Activated CD4-positive, alpha-beta T cell treated with anti-CD3 and anti-CD28 coated beads for 4 hours (primary cell): ENCODE results near the gene ARMC10.
"Not testable (repeated sequence)": the region's sequence is repeated elsewhere in the genome, so short reads cannot be mapped to it uniquely, and the experiment has no call there.

Experiments
- DNase-seq, 2 donors: peaks; one replicate each; pipeline ENCODE4 v3.0.0-alpha.2; 2020

The ARMC10 gene

DNA sequence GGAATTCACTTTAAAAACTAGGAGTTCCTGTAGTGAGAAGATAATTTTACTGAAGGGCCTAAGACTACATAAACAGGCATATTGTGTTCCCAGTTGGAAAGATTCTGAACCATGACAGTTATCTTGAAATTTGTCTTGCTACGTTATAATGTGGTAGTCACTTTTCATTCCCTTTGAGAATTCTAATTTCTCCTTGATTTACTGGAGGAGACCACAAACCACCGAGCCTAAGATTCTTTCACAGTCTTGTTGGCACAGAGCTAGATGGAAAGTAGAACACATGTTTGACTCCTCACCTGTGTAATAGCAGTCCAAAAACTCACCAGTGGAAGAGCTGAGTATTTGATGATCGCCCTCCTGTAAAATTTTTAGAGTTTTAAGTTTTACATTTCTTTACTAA is 4.9 kb downstream of the ARMC10 start:
- no peak for DNase-seq

DNA sequence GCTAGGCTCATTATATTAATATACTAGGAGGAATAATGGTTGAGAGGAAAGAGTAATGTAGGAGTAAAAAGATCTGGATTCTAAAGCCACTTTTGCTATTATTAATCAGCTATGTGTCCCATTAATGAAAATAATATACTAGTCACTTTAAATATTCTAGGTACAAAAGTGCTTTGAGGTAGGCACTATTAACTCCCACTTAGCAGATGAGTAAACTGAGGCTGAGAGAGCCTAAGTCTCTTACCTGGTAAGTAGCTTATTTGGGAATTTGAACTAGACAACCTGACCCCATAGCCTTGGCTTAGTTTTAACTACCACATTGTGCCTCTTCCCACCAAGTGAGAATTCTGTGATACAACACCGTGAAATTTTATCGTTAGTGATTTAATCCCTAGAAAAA is 6.0 kb downstream of the ARMC10 start:
- no peak for DNase-seq

DNA sequence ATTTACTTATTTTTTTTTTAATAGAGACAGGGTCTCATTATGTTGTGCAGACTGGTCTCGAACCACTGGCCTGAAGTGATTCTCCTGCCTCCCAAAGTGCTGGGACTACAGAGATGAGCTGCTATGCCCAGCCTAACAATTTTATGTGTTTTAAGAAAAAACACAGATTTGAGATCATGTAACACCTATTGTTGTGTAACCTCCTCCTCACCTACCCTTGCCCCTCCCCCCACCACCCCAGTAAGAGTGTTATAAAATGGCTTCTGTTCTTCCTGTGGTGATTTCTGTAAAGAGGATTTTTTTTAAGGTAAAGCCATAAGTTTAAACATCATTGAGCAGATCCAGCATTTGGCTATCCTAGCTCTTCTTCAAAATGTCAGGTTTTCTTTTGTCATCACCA is 7.6 kb downstream of the ARMC10 start:
- DNase-seq, result no peak

DNA sequence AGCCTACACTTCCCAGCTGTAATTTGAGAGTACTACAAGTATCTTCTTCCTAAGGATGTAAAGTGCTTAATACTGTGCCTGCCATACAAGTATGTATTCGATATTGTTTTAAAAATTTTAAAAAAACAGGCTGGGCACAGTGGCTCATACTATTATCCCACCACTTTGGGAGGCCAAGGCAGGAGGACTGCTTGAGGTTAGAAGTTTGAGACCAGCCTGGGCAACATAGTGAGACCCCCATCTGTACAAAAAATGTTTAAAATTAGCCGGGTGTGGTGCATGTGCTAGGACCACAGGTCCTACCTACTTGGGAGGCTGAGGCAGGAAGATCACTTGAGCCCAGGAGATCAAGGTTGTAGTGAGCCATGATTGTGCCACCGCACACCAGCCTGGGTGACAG is 8.3 kb downstream of the ARMC10 start:
- no peak for DNase-seq

- not testable (repeated sequence) for DNase-seq
Measured at GRCh38 chr7:103092321-103092720, 17.4 kb downstream of the ARMC10 start.

GRCh38 chr7:103093429-103093828 is 18.5 kb downstream of the ARMC10 start:
- no peak for DNase-seq

DNA sequence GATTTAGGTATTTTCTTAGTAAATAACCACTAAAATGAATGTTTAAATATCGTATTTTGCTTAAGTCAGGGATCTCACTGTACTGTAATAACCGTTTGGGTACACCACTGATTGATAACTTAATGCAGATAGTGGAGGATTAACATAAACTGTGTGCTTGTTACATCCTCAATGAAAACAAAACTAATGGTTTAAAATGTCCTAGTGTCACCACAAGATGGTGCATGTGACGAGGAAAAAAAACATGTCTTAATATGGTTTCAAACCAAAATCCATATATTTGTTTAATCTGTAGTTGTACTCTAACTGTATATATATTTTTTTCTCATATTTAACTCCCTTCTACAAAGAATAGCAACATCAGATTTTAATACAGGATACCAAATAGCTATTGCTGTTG is 19.2 kb downstream of the ARMC10 start:
- no peak for DNase-seq

- DNase-seq, result not testable (repeated sequence)
Measured at GRCh38 chr7:103095558-103095957, 20.6 kb downstream of the ARMC10 start.

DNA sequence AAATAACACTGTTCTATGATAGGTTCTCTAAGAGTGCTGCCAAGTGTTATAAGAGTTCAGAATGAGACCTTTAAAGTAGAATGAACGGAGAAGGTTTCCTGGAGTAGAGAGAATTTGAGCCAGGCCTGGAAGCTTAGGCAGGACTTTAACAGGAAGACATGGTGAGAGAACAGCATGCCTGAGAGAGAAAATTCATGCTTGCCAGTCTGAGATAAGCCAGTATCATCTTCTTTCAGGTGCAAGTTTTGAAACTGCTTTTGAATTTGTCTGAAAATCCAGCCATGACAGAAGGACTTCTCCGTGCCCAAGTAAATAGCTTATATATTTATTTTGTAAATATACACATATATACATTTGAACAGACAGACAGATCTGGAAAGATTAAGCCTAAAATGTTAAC is 22.1 kb downstream of the ARMC10 start:
- no peak for DNase-seq

DNA sequence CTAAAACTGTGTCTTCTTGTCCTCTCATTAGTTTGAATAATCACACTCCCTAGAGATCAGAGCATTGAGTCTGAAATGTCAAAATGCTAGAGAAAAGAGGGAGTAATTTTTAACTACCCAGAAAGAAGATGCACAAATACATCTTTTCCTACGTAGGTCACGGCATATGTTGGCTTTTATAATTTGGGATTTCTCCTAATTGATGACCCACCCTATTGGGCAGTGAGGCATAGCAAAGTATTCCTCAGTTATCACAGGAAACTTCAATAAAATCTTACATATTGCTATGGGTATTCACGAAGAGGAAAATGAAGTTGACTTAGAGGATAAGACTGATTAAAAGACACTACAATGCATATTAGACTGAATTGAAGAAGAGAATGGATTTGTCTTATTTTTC is 25.4 kb downstream of the ARMC10 start:
- DNase-seq, result no peak

DNA sequence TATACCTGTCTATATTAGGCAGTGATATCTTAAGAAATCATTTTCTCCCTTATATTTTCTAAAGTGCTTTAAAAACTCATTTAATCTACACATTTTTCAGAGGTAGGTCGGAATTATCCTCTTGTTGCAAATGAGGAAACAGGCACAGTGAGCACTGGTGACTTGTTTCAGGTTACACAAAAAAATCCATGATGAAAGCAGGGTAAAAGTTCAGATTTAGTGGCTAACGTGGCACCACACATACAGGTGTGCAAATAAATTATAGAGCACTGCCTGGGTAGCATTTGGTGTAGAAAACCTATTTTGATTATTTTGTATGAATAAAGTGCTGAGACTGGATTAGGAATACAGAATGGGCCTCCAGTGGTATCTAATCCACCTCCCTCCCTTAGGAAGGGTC is 26.6 kb downstream of the ARMC10 start:
- DNase-seq, result no peak

- DNase-seq, result no peak
Measured at GRCh38 chr7:103106005-103106702, 31.2 kb downstream of the ARMC10 start.

DNA sequence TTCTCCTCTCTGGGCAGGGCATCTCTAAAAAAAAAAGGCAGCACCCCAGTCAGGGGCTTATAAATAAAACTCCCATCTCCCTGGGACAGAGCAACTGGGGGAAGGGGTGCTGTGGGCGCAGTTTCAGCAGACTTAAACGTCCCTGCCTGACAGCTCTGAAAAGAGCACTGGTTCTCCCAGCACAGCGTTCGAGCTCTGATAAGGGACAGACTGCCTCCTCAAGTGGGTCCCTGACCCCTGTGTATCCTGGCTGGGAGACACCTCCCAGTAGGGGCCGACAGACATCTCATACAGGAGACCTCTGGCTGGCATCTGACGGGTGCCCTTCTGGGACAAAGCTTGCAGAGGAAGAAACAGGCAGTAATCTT is 31.7 kb downstream of the ARMC10 start:
- DNase-seq, result not testable (repeated sequence)

DNA sequence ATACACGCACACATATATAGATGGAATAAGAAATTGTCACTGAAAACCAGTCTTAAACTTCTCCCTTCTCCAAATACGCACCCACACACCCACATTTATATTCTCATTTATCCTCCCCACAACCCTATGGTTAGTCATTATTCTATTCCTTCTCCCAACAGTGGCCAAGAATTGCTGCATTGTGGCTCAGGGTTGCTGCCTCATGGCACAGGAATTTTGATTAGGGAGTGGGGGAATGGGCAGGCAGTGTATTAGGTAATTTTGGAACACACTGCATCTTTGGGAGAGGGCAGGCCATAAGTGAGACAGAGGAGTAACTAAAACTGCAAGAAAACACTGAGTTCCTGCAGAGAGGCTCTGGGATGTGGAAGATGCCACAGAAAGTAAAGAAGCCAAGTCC is 38.2 kb downstream of the ARMC10 start:
- DNase-seq, result no peak

- DNase-seq, result no peak
Measured at GRCh38 chr7:103114576-103115008, 39.7 kb downstream of the ARMC10 start.

DNA sequence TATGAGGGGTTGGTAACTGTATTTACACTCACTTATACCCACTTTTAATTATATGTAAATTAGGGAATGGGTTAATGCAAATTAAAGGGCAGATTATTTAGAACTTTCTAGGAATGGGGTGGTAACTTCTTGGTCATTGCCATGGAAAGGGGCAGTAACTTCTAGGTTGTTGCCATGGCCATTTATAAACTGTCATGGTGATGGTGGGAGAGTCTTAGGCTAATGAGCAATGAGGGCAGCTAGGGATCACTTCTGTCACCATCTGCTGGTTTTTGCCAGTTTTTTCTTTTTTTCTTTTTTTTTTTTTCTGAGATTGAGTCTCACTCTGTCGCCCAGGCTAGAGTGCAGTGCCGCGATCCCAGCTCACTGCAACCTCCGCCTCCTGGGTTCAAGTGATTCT is 40.8 kb downstream of the ARMC10 start:
- no peak for DNase-seq

DNA sequence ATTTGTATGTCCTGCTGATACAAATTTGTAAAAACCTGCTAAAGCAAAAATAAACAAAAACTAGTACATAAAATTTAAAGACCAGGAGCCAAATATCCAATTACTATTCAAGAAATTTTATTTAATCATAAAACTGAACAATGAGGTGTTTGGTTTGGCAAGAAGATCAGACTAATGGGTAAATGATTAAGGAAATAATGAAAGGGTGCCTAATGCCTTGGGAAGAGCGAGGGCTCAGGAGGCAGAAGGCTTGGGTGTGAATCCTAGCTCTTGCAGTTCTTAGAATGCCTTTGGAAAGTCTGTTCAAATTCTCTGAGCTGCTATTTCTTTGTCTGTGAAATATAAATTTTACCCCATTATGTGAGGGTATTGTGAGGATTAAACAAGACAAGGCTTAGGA is 41.6 kb downstream of the ARMC10 start:
- no peak for DNase-seq

DNA sequence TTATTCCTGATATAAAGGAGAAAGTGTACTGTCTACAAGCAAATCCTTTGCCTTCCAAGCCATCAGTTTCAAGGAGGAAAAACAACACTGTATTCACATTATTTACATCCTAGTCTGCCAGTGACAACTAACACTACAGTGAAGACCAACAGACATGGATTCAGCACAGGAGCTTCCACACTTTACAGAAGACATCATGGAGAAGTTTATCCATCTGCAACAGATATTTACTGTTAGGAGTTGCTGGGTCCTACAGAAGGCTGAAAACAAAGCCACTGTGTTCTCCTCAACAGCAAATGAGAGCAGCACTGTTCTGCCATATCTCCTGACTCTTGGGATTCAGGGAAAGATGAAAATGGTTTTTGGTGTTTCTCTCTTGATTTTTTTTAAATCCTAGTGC is 42.1 kb downstream of the ARMC10 start:
- DNase-seq, result no peak

DNA sequence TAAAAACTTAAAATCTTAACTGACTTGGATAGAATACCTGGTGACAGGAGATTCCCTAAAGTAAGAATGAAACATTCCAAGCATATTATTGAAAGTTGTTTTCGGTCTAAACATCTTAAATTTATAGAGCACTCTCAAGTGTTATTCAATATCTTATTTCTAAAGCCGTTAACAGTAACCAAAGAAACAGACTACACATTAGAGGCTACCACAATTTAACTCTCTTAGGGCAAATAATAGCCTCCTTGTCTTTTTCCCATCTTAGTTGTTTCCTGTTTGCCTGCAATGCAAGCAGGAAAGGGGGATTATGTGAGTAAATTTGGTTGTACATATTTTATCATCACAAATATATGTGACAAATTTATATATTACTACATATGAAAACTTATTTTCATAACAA is 42.5 kb downstream of the ARMC10 start:
- DNase-seq, result no peak

GRCh38 chr7:103119791-103120291 is 44.9 kb downstream of the ARMC10 start:
- no peak for DNase-seq

GRCh38 chr7:103120362-103120761 is 45.4 kb downstream of the ARMC10 start:
- DNase-seq, result no peak

- DNase-seq, result no peak
Measured at GRCh38 chr7:103121641-103122040, 46.7 kb downstream of the ARMC10 start.

- no peak for DNase-seq
Measured at GRCh38 chr7:103123529-103123928, 48.6 kb downstream of the ARMC10 start.

DNA sequence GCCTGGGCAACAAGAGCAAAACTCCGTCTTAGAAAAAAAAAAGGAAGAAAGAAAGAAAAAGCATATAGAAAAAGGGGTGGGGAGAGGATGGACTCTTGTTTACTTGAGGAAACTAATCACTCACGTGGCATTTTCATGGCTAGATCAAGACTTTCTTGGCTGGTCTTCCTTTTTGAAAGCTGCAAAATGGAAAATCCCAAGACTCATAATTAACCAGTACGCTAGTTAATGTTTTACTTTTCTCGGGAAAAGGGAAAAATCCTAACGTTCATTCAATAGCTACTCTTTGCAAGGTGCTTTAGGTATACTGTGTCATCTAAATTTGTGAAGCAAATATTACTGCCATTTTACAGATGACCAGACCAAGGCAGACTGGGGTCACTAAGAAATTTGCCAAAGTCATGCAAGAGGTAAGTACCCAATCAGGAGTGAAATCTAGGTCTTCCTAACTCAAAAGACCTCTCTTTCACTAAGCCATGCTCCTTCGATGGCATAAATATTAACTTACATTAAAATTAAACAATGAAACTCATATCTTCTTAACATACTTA is 49.6 kb downstream of the ARMC10 start:
- no peak for DNase-seq

GRCh38 chr7:103127006-103127405 is 52.1 kb downstream of the ARMC10 start:
- DNase-seq, result no peak
